ENCODE measurements around the gene AP1G2. TPM values are rescaled to one million over a fixed set of nuclear protein-coding genes. Genes with fewer than 3 reads are reported as not detected.
"Not testable (repeated sequence)": the region's sequence is repeated elsewhere in the genome, so short reads cannot be mapped to it uniquely, and the experiment has no call there.

The AP1G2 gene
- total RNA-seq, 2 donors from 2014 or later: 193 to 370 TPM

GRCh38 chr14:23602181-23603095, 34.8 kb upstream of the AP1G2 start:
- H3K9me3 Mint-ChIP-seq: peaks cover 0 to 6% of the 10 kb centered on the region in 2 donors
- H3K27ac Mint-ChIP-seq: no peak overlapping the region
- DNase-seq (ENCODE audit: low spot score in 2 of 2) (no peak), ATAC-seq (no peak)
- peaks cover 0 to 5% of the 10 kb centered on the region in 2 donors for H3K36me3 Mint-ChIP-seq

GRCh38 chr14:23601845-23602180, 34.2 kb upstream of the AP1G2 start:
- DNase-seq (ENCODE audit: low spot score in 2 of 2) (no peak), ATAC-seq (no peak)
- H3K36me3 Mint-ChIP-seq: peaks cover 0 to 5% of the 10 kb centered on the region in 2 donors
- H3K27ac Mint-ChIP-seq: no peak overlapping the region
- peaks cover 0 to 6% of the 10 kb centered on the region in 2 donors for H3K9me3 Mint-ChIP-seq

DNA sequence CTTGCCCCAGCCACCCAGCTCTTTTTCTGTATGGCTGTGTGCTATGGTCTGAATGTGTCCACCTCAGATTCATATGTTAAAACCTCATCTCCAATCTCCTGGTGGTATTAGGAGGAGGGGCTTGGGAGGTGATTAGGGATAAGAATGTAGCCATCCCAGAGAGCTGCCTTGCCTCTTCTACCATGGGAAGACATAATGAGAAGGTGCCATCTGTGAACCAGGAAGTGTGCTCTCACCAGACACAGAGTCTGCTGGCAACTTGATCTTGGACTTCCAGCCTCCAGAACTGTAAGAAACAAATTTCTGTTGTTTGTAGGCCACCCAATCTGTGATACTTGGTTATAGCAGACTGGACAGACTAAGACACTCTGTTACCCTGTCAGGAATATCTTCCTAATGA, 33.8 kb upstream of the AP1G2 start:
- DNase-seq (ENCODE audit: low spot score in 2 of 2): no peak
- no peak for ATAC-seq
- H3K36me3 Mint-ChIP-seq: peaks cover 0 to 5% of the 10 kb centered on the region in 2 donors
- H3K27ac Mint-ChIP-seq: peak overlapping the region in 1 of 2 donors; percentile 19
- peaks cover 0 to 6% of the 10 kb centered on the region in 2 donors for H3K9me3 Mint-ChIP-seq

DNA sequence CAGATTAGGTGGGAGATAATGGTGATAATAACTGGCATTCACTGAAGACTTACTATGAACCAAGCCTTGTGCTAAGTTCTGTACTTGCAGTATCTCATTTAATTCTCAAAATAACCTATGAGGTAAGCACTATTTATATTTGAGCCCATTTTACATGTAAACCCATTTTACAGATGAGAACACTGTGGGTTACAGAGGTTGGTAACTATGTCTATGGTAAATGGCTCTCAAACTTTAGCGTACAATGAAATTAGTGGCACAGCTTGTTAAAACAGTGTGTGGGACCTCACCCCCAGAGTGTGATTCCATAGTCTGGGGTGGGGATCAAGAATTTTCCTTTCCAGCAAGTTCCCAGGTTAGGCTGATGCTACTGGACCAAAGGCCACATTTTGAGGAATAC, 33.2 kb upstream of the AP1G2 start:
- DNase-seq (ENCODE audit: low spot score in 2 of 2) (no peak), ATAC-seq (no peak)
- Mint-ChIP-seq H3K9me3 (peaks cover 0 to 6% of the 10 kb centered on the region in 2 donors), H3K36me3 (peaks cover 0 to 5% of the 10 kb centered on the region in 2 donors), H3K27ac (no peak overlapping the region)

DNA sequence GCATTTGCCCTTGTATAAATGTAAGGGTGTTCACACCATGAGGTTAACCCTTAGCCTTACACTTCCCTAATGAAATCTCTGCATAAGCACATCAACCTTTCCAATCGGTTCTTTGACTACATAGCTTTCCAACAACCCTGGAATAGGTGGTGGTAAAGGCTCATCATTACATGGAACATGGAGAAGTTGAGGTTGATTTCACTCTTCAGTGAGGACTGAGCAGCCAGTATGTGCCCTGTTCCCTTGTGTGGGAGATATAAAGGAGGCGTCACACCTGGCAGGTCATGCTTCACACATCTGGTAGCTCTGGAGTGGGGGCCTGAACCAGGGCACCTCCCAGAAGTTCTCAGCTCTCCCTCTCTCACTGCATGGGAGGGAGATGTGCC, 32.7 kb upstream of the AP1G2 start:
- Mint-ChIP-seq H3K27ac (no peak overlapping the region), H3K36me3 (peaks cover 0 to 5% of the 10 kb centered on the region in 2 donors), H3K9me3 (peaks cover 0 to 6% of the 10 kb centered on the region in 2 donors)
- ATAC-seq (no peak), DNase-seq (ENCODE audit: low spot score in 2 of 2) (no peak)

DNA sequence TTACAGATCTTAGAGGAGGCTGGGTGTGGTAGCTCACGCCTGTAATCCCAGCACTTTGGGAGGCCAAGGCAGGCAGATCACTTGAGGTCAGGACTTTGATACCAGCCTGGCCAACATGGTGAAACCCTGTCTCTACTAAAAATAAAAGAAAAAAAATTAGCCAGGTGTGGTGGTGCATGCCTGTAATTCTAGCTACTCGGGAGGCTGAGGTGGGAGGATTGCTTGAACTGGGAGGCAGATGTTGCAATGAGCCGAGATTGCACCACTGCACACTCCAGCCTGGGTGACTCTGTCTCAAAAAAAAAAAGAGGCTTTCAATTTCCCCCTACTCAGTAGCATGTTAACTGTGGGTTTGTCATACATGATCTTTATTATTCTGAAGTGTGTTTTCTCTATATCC, 26.6 kb upstream of the AP1G2 start:
- not testable (repeated sequence) for ATAC-seq; H3K36me3 Mint-ChIP-seq; H3K27ac Mint-ChIP-seq; DNase-seq (ENCODE audit: low spot score in 2 of 2); H3K9me3 Mint-ChIP-seq

DNA sequence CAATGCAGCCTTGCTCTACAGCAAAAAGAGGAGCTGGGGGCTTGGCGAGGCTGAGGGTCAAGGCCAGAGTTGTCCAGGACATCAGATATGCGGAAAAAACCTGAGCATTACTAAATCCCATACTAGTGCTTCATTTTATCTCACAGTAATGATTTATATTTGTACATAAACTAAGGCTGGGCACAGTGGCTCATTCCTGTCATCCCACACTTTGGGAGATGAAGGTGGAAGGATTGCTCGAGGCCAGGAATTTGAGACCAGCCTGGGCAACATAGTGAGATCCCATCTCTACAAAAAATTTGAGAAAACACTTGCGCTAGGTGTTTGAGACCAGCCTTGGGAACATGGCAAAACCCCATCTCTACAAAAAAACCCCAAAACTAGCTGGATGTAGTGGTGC, 22.6 kb upstream of the AP1G2 start:
- no peak overlapping the region for H3K27ac Mint-ChIP-seq
- no peak for DNase-seq (ENCODE audit: low spot score in 2 of 2)
- H3K9me3 Mint-ChIP-seq: no peaks in the 10 kb centered on the region
- no peak for ATAC-seq
- H3K36me3 Mint-ChIP-seq: no peaks in the 10 kb centered on the region

DNA sequence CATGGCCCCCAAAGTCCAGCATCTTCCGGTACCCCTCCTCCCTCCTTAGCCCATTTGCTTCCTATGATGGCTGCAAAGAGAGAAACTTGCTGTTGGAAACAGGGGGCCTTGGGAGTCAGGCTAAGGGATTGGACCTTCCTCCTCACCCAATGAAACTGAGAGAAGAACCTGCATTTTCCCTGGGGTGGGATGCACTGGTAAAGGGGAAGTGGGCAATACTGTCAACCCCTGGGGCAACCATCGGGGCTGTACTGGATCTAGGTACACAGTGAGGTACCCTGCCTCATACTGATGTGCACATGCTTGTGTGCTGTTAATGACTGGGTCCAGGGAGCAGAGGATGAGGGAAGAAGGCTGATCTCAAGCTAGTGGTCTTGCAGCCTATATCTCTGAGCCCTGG, 22.0 kb upstream of the AP1G2 start:
- Mint-ChIP-seq H3K9me3 (no peaks in the 10 kb centered on the region), H3K36me3 (no peaks in the 10 kb centered on the region), H3K27ac (no peak overlapping the region)
- ATAC-seq: peak in 1 of 2 donors; percentile 3
- DNase-seq (ENCODE audit: low spot score in 2 of 2): no peak

- Mint-ChIP-seq H3K9me3 (no peaks in the 10 kb centered on the region), H3K27ac (peak overlapping the region in 1 of 2 donors; percentile 53), H3K36me3 (no peaks in the 10 kb centered on the region)
- peak; percentile 98 to 99 for ATAC-seq
- DNase-seq (ENCODE audit: low spot score in 2 of 2): peak; percentile 81 to 85
Observed at GRCh38 chr14:23588884-23589598, 21.4 kb upstream of the AP1G2 start.

- H3K27ac Mint-ChIP-seq; H3K9me3 Mint-ChIP-seq; DNase-seq (ENCODE audit: low spot score in 2 of 2); H3K36me3 Mint-ChIP-seq; ATAC-seq: not testable (repeated sequence)
Observed at GRCh38 chr14:23584527-23585203, 17.1 kb upstream of the AP1G2 start.

GRCh38 chr14:23583761-23584526, 16.4 kb upstream of the AP1G2 start:
- not testable (repeated sequence) for H3K9me3 Mint-ChIP-seq, ATAC-seq, H3K36me3 Mint-ChIP-seq, H3K27ac Mint-ChIP-seq
- peak in 1 of 2 donors; percentile 28 for DNase-seq (ENCODE audit: low spot score in 2 of 2)

GRCh38 chr14:23582906-23583760, 15.5 kb upstream of the AP1G2 start:
- Mint-ChIP-seq H3K9me3 (no peaks in the 10 kb centered on the region), H3K36me3 (no peaks in the 10 kb centered on the region), H3K27ac (no peak overlapping the region)
- ATAC-seq (no peak), DNase-seq (ENCODE audit: low spot score in 2 of 2) (no peak)

DNA sequence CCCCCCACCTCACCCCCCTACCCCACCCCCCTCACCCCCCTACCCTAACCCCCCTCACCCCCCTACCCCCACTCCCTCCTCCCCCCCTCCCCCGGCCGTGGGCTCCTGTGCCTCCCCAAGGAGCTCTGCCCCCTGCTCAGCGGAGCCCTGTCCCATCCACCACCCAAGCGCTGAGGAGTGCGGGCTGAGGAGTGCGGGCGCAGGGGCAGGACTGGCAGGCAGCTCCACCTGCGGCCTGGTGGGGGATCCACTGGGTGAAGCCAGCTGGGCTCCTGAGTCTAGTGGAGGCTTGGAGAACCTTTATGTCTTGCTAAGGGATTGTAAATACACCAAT, 13.3 kb upstream of the AP1G2 start:
- H3K9me3 Mint-ChIP-seq: no peaks in the 10 kb centered on the region
- no peak overlapping the region for H3K27ac Mint-ChIP-seq
- no peak for ATAC-seq
- H3K36me3 Mint-ChIP-seq: peaks cover 5 to 7% of the 10 kb centered on the region in 2 donors
- peak in 1 of 2 donors; percentile 38 for DNase-seq (ENCODE audit: low spot score in 2 of 2)

- peak in 1 of 2 donors; percentile 51 for DNase-seq (ENCODE audit: low spot score in 2 of 2)
- no peak for ATAC-seq
- peaks cover 5 to 7% of the 10 kb centered on the region in 2 donors for H3K36me3 Mint-ChIP-seq
- no peaks in the 10 kb centered on the region for H3K9me3 Mint-ChIP-seq
- no peak overlapping the region for H3K27ac Mint-ChIP-seq
Observed at GRCh38 chr14:23580152-23580926, 12.7 kb upstream of the AP1G2 start.

GRCh38 chr14:23579739-23580138, 12.1 kb upstream of the AP1G2 start:
- H3K27ac Mint-ChIP-seq: no peak overlapping the region
- no peak for ATAC-seq
- no peak for DNase-seq (ENCODE audit: low spot score in 2 of 2)
- H3K36me3 Mint-ChIP-seq: peaks cover 5 to 7% of the 10 kb centered on the region in 2 donors
- H3K9me3 Mint-ChIP-seq: no peaks in the 10 kb centered on the region

Measured in activated naive CD4-positive, alpha-beta T cell treated with anti-CD3 and anti-CD28 coated beads, Interleukin-2, amount 50 U/mL, for 72 hours (primary cell).